ENCODE data around the gene LRRFIP1.

DNA sequence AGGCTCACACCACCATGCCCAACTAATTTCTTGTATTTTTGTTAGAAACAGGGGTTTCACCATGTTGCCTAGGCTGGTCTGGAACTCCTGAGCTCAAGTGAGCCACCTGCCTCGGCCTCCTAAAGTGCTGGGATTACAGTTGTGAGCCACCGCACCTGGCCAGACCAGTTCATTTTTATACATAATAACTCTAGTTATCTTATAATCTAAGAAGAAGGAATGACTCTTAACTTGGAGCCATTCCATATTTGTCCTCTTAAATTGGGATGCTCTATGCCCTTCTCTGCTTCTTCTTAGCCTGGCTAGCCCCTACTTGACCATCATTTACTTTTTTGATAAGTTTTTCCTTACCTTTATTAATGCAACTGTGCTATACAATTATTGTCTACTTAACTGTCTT lies 174.1 kb downstream of the LRRFIP1 start:
- TF ChIP-seq, protein P1, sequence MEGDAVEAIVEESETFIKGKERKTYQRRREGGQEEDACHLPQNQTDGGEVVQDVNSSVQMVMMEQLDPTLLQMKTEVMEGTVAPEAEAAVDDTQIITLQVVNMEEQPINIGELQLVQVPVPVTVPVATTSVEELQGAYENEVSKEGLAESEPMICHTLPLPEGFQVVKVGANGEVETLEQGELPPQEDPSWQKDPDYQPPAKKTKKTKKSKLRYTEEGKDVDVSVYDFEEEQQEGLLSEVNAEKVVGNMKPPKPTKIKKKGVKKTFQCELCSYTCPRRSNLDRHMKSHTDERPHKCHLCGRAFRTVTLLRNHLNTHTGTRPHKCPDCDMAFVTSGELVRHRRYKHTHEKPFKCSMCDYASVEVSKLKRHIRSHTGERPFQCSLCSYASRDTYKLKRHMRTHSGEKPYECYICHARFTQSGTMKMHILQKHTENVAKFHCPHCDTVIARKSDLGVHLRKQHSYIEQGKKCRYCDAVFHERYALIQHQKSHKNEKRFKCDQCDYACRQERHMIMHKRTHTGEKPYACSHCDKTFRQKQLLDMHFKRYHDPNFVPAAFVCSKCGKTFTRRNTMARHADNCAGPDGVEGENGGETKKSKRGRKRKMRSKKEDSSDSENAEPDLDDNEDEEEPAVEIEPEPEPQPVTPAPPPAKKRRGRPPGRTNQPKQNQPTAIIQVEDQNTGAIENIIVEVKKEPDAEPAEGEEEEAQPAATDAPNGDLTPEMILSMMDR (optimal IDR thresholded peaks at IDR 0.05 in 1 of 3, IDR thresholded peaks at IDR 0.05 in 1 of 3, conservative IDR thresholded peaks at IDR 0.05 in 1 of 3; ENCODE audit: extremely low read depth in 1 of 3, insufficient read depth in 2 of 3, low read length in 3 of 3) = no peak
- TF ChIP-seq EZH2 (IDR thresholded peaks at IDR 0.05; ENCODE audit: low read length) = no peak
